Panc1 (cell line): ENCODE measurements around the gene GPR142. TPM values are rescaled to one million over a fixed set of nuclear protein-coding genes. Genes with fewer than 3 reads are reported as not detected.
A peak's percentile ranks its signal among the peaks of the same experiment; 100 is the strongest.

Source experiments
- ATAC-seq: fragments of 200-7000 bp; cut with Tn5 transposase; 2 replicates; pipeline ENCODE4 v1.9.1; 2020; ENCODE audit warnings: mild to moderate bottlenecking, moderate library complexity
- BruUV-seq: library from RNA; stranded (reverse); fragments of 400-500 nt; replicated peaks from 2 replicates; lab custom pipeline; 2021; lab: Mats Ljungman, UMichigan
- CTCF ChIA-PET: fragments of 300-600 bp; sonication (Branson Sonifier 250); formaldehyde crosslinking; loops from one replicate; lab custom pipeline; 2022; ENCODE audit warnings: antibody characterized with exemption; lab: Charles Lee
- POLR2A ChIA-PET: fragments of 300-600 bp; sonication (Branson Sonifier 250); formaldehyde crosslinking; loops from one replicate; lab custom pipeline; 2022; ENCODE audit warnings: antibody characterized with exemption; lab: Charles Lee
- DNase-seq: peaks from one replicate; pipeline ENCODE4 v3.0.0-alpha.2; 2010; ENCODE audit warnings: low read depth, low spot score
- H3K27ac ChIP-seq: 2 replicates; pipeline ENCODE4 v1.5.1; 2011; ENCODE audit warnings: mild to moderate bottlenecking, low read length, inconsistent platforms
- H3K27me3 ChIP-seq: fragments of 200-500 bp; sonication (Bioruptor generic); 2 replicates; pipeline ENCODE4 v1.6.0; 2014; ENCODE audit warnings: low read length, inconsistent platforms; ENCODE audit not compliant: control insufficient read depth, insufficient read depth
- H3K36me3 ChIP-seq: fragments of 200-500 bp; sonication (Bioruptor generic); 2 replicates; pipeline ENCODE4 v1.5.1; 2014; ENCODE audit warnings: inconsistent platforms, mild to moderate bottlenecking, low read length, moderate library complexity; ENCODE audit not compliant: control insufficient read depth, insufficient read depth
- H3K4me1 ChIP-seq: 2 replicates; pipeline ENCODE4 v1.5.1; 2011; ENCODE audit warnings: inconsistent platforms, mild to moderate bottlenecking, low read length, moderate library complexity; ENCODE audit not compliant: control insufficient read depth, insufficient read depth
- H3K4me3 ChIP-seq, 2 experiments: 2 replicates each; pipeline ENCODE4 v1.5.1; 2011 to 2012; ENCODE audit warnings: low read depth in 2 of 2, low read length in 2 of 2, mild to moderate bottlenecking in 2 of 2, inconsistent platforms in 1 of 2, moderate library complexity in 1 of 2
- H3K9me3 ChIP-seq: fragments of 200-500 bp; sonication (Bioruptor generic); 2 replicates; pipeline ENCODE4 v1.5.1; 2014; ENCODE audit warnings: low read depth, mild to moderate bottlenecking, inconsistent platforms, low read length, moderate library complexity; ENCODE audit not compliant: control insufficient read depth, insufficient read depth
- CTCF ChIP-seq: fragments of 450-650 bp; IDR thresholded peaks from 2 replicates; pipeline ENCODE4 v1.5.1; 2017; ENCODE audit warnings: mild to moderate bottlenecking
- POLR2AphosphoS5 ChIP-seq: IDR thresholded peaks from 2 replicates; pipeline ENCODE4 v1.6.1; 2012; ENCODE audit warnings: mild to moderate bottlenecking, low read depth, low read length, moderate library complexity
- REST ChIP-seq, 2 experiments: IDR thresholded peaks; 2 replicates each; pipeline ENCODE4 v1.6.1; 2011 to 2012; ENCODE audit warnings: low read depth in 2 of 2, control low read depth in 1 of 2, low read length in 1 of 2, mild to moderate bottlenecking in 1 of 2, moderate library complexity in 1 of 2; ENCODE audit not compliant: insufficient read depth in 1 of 2
- SIN3A ChIP-seq: IDR thresholded peaks from 2 replicates; pipeline ENCODE4 v1.6.1; 2012; ENCODE audit warnings: low read depth, mild to moderate bottlenecking, low read length, moderate library complexity, borderline replicate concordance; ENCODE audit not compliant: insufficient read depth
- TCF7L2 ChIP-seq: IDR thresholded peaks from 2 replicates; pipeline ENCODE4 v1.6.1; 2011; ENCODE audit warnings: mild to moderate bottlenecking, low read depth, low read length, inconsistent platforms
- in situ Hi-C: cut with HindIII; loops from 2 replicates; pipeline ENCODE4 v1.10.0; 2016; ENCODE audit warnings: low sequenced_read_pairs, low pct_unique_long_range_greater_than_20kb
- intact Hi-C: fragments of 100-400 bp; cut with micrococcal nuclease; formaldehyde crosslinking; loops from one replicate; pipeline ENCODE4 v1.10.0; 2022; ENCODE audit not compliant: unreplicated experiment
- total RNA-seq: library from RNA; stranded (reverse); gene quantifications from one replicate; pipeline ENCODE4 v1.2.1, GENCODE V29; 2021; ENCODE audit not compliant: unreplicated experiment

Gene GPR142
- total RNA-seq, 1 experiment from 2014 or later: not detected

GRCh38 chr17:74403512-74404137 is 36.3 kb downstream of the GPR142 start:
- Histone ChIP-seq H3K9me3 (no peaks in the 10 kb centered on the region), H3K27ac (no peak overlapping the region), H3K4me3 (no peak overlapping the region), H3K4me1 (no peaks in the 10 kb centered on the region), H3K36me3 (no peaks in the 10 kb centered on the region), H3K27me3 (no peaks in the 10 kb centered on the region)
- no TSS peak for BruUV-seq
- intact Hi-C loops (no loop called here), in situ Hi-C loops (no loop called here)
- ATAC-seq (peak; percentile 41; the same call in 1 of the 2 replicates), DNase-seq (no peak)
- TF ChIP-seq TCF7L2 (no peak), SIN3A (no peak), CTCF (no peak), REST (IDR thresholded peaks at IDR 0.05; ENCODE audit: insufficient read depth in 1 of 2, low read depth in 2 of 2, low read length in 1 of 2) (no peak), POLR2AphosphoS5 (no peak)
- ChIA-PET POLR2A (no interaction called here), CTCF (no interaction called here)

- ChIA-PET POLR2A (no interaction called here), CTCF (no interaction called here)
- H3K27ac ChIP-seq: no peak overlapping the region
- ATAC-seq: no peak
- H3K4me3 ChIP-seq: no peak overlapping the region
- no peaks in the 10 kb centered on the region for H3K27me3 ChIP-seq
- intact Hi-C loops (no loop called here), in situ Hi-C loops (no loop called here)
- no peaks in the 10 kb centered on the region for H3K9me3 ChIP-seq
- BruUV-seq: no TSS peak
- no peaks in the 10 kb centered on the region for H3K4me1 ChIP-seq
- no peak for TF ChIP-seq SIN3A
- no peak for TF ChIP-seq POLR2AphosphoS5
- no peak for TF ChIP-seq REST (IDR thresholded peaks at IDR 0.05; ENCODE audit: insufficient read depth in 1 of 2, low read depth in 2 of 2, low read length in 1 of 2)
- TF ChIP-seq CTCF: no peak
- TF ChIP-seq TCF7L2: no peak
- DNase-seq: no peak
- no peaks in the 10 kb centered on the region for H3K36me3 ChIP-seq
Measured at GRCh38 chr17:74404218-74404617, 36.9 kb downstream of the GPR142 start.
